HEK293T (cell line): ENCODE measurements around the gene GSN.

Experiments used
- CTBP1 ChIP-seq: fragments of 450-650 bp; IDR thresholded peaks from 2 replicates; pipeline ENCODE4 v1.6.1; 2016; ENCODE audit warnings: borderline replicate concordance
- ELF4 ChIP-seq: fragments of 450-650 bp; IDR thresholded peaks from 2 replicates; pipeline ENCODE4 v1.6.1; 2017; ENCODE audit warnings: antibody characterized with exemption
- FOXM1 ChIP-seq: fragments of 450-650 bp; IDR thresholded peaks from 2 replicates; pipeline ENCODE4 v1.6.1; 2017; ENCODE audit warnings: mild to moderate bottlenecking, borderline replicate concordance

GRCh38 chr9:121220996-121221663 is 46.8 kb upstream of the GSN start:
- no peak for TF ChIP-seq FOXM1
- no peak for TF ChIP-seq ELF4
- TF ChIP-seq CTBP1: no peak
